Testis (tissue), 3 donors: ENCODE measurements around the gene SCAMP2. TPM values are rescaled to one million over a fixed set of nuclear protein-coding genes. Genes with fewer than 3 reads are reported as not detected.
A peak's percentile ranks its signal among the peaks of the same experiment; 100 is the strongest.

Experiments used
- DNase-seq: peaks from one replicate; pipeline ENCODE4 v3.0.0-alpha.2; 2019
- H3K27ac ChIP-seq, 2 donors: fragments of 200-600 bp; sonication (generic); one replicate each; pipeline ENCODE4 v1.5.1; 2019
- H3K27me3 ChIP-seq: fragments of 200-600 bp; sonication (generic); one replicate; pipeline ENCODE4 v1.5.1; 2019
- H3K36me3 ChIP-seq: fragments of 200-600 bp; sonication (generic); one replicate; pipeline ENCODE4 v1.5.1; 2017; ENCODE audit warnings: low read depth; ENCODE audit errors: missing control alignments
- H3K4me1 ChIP-seq: fragments of 200-600 bp; sonication (generic); one replicate; pipeline ENCODE4 v1.5.1; 2019
- H3K4me3 ChIP-seq, 2 donors: fragments of 200-600 bp; sonication (generic); one replicate each; pipeline ENCODE4 v1.5.1; 2017 to 2019
- H3K9me3 ChIP-seq: fragments of 200-600 bp; sonication (generic); one replicate; pipeline ENCODE4 v1.5.1; 2017
- POLR2A ChIP-seq: fragments of 450-650 bp; IDR thresholded peaks from one replicate; pipeline ENCODE4 v1.6.1; 2017; ENCODE audit warnings: antibody characterized with exemption, mild to moderate bottlenecking, moderate library complexity
- WGBS, 2 donors: methylation state at CpG; one replicate each; pipeline ENCODE4 v1.1.5; 2018; 5-methylcytosine and 5-hydroxymethylcytosine counted together
- intact Hi-C: fragments of 100-400 bp; cut with DNase I; formaldehyde crosslinking; loops from one replicate; pipeline ENCODE4 v1.15.1; 2023; ENCODE audit warnings: low total_unique reads
- polyA plus RNA-seq: library from polyadenylated mRNA; stranded (reverse); fragments of 350-450 nt; fragmentation: Illumina TruSeq; extraction: RNeasy Lipid Tissue Mini Kit (QIAGEN cat#74804); gene quantifications from one replicate; pipeline ENCODE4 v1.2.3, GENCODE V29; 2014; ENCODE audit warnings: low read depth, low replicate concordance; ENCODE audit not compliant: insufficient read depth
- total RNA-seq, 2 donors: library from RNA; depleted of rRNA; stranded (reverse); fragments of >200 nt; gene quantifications; one replicate each; pipeline ENCODE4 v1.2.3, GENCODE V29; 2016
- TF ChIP-seq, protein P1 (sequence below), 3 experiments: fragments of 450-650 bp in 2 of 3; fragments of 200-600 bp in 1 of 3; sonication (generic) in 1 of 3; IDR thresholded peaks; one replicate each; pipeline ENCODE4 v1.5.1; 2016 to 2019; ENCODE audit warnings: antibody characterized with exemption in 3 of 3, mild to moderate bottlenecking in 2 of 3, moderate library complexity in 1 of 3

SCAMP2 gene
- total and polyA plus RNA-seq, 3 donors from 2014 or later: 94.8 to 130 (median 103) TPM

DNA sequence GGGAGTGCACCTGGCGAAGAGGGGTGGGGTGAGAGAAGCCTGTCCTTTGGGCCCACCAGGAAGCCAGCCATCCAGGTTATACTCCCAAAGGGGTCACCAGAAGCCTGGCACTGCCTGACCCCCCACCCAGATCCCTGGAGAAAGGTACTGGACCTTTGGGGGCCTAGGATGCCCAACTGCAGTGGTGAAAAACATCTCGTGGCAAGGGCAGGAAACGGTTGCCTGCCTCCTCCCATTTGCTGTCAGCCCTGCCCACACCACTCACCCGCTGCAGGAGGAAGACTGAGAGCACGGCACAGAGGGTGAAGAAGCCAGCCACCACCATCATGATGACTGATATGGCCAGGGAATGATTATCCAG, 28.0 kb downstream of the SCAMP2 start:
- no peaks in the 10 kb centered on the region for H3K36me3 ChIP-seq
- H3K4me3 ChIP-seq: no peak overlapping the region
- peaks cover 30% of the 10 kb centered on the region for H3K4me1 ChIP-seq
- H3K27ac ChIP-seq: peak overlapping the region; percentile 24 to 89
- no peak for DNase-seq
- WGBS, 2 donors: 48 to 63% methylated on average over 4 to 5 of the region's 5 CpGs
- intact Hi-C loops: no loop called here
- H3K9me3 ChIP-seq: no peaks in the 10 kb centered on the region
- no peaks in the 10 kb centered on the region for H3K27me3 ChIP-seq
- no peak for TF ChIP-seq POLR2A
- TF ChIP-seq, protein P1, sequence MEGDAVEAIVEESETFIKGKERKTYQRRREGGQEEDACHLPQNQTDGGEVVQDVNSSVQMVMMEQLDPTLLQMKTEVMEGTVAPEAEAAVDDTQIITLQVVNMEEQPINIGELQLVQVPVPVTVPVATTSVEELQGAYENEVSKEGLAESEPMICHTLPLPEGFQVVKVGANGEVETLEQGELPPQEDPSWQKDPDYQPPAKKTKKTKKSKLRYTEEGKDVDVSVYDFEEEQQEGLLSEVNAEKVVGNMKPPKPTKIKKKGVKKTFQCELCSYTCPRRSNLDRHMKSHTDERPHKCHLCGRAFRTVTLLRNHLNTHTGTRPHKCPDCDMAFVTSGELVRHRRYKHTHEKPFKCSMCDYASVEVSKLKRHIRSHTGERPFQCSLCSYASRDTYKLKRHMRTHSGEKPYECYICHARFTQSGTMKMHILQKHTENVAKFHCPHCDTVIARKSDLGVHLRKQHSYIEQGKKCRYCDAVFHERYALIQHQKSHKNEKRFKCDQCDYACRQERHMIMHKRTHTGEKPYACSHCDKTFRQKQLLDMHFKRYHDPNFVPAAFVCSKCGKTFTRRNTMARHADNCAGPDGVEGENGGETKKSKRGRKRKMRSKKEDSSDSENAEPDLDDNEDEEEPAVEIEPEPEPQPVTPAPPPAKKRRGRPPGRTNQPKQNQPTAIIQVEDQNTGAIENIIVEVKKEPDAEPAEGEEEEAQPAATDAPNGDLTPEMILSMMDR (IDR thresholded peaks at IDR 0.05): no peak

DNA sequence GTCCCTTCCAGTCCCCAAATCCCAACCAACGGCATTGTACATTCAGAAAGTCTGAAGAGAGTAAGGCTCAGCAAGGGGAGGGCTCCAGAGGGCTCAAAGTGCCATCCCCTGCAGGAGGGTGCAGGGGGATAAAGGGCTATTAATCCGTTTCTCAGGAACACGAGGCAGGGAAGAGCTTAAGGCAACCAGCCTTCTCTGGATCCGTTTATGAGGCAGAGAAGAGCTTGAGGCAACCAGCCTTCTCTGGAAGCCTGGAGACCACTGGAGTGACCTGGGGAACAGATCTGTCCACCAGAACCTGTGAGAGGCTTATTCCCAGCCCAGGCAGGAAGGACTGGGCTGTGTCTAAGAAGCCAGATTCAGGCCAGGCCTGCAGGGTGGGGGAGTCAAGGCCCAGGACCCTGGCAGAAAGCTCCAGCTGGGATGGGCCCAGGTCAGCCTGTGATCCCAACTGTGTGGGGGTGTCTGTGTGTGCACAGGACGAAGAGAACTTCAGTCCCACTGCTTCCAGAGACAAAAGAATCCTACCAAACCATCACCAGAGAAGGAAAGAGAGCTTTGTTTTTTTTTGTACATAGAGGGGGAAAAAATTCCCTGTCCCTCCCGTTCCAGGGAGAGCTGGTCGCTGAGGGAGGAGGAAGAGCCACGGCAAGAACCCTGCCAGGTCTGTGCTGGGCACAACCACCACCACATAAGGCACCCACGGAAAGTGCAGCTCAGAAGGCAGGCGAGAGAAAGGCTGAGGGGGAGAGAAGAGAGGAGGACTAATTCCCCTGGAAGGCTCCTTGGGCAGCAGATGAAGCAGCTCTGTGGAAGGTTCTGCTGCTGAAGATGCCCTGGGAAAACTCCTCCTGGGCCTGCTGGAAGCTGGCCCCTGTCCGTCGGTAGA, 28.6 kb downstream of the SCAMP2 start:
- no peak for TF ChIP-seq POLR2A
- TF ChIP-seq, protein P1 (IDR thresholded peaks at IDR 0.05): no peak
- no peaks in the 10 kb centered on the region for H3K27me3 ChIP-seq
- DNase-seq: peak; percentile 41
- intact Hi-C loops: loop anchor here (5.0 kb wide), 1 partner anchor 62 kb away; the partner anchor contains the start of gene CSK
- H3K36me3 ChIP-seq: no peaks in the 10 kb centered on the region
- no peaks in the 10 kb centered on the region for H3K9me3 ChIP-seq
- H3K27ac ChIP-seq: peak overlapping the region; percentile 89
- no peak overlapping the region for H3K4me3 ChIP-seq
- peaks cover 30% of the 10 kb centered on the region for H3K4me1 ChIP-seq
- 34 to 38% methylated on average over 8 to 12 of the region's 12 CpGs for WGBS, 2 donors

DNA sequence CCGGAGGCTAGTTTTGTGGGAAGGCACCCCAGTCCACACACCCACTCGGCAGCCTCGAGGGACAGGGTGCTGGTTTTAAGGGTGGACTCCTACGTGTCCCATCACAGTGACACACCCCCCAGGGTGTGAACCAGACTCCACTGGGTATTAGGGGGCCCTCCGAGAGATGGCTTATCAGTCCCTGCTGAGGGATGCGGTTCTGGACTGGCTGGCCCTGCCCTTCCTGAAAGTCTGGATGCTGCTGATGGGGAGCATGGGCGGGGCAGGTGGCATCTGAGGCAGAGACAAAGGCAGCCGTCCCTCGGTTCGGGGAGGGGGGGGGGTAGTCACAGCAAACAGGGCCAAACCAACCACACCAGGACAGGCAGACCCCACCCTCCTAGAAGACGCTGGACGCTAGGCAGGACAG, 29.3 kb downstream of the SCAMP2 start:
- DNase-seq: no peak
- whole genome bisulfite sequencing, 2 donors: 19 to 22% methylated on average over 7 to 8 of the region's 12 CpGs
- Histone ChIP-seq H3K4me3 (peak overlapping the region; percentile 75 to 84), H3K27me3 (no peaks in the 10 kb centered on the region), H3K27ac (peak overlapping the region; percentile 89), H3K36me3 (no peaks in the 10 kb centered on the region), H3K4me1 (peaks cover 30% of the 10 kb centered on the region), H3K9me3 (no peaks in the 10 kb centered on the region)
- TF ChIP-seq, protein P1 (IDR thresholded peaks at IDR 0.05): no peak
- TF ChIP-seq POLR2A: no peak
- intact Hi-C loops: loop anchor here (5.0 kb wide), 1 partner anchor 62 kb away; the partner anchor contains the start of gene CSK

DNA sequence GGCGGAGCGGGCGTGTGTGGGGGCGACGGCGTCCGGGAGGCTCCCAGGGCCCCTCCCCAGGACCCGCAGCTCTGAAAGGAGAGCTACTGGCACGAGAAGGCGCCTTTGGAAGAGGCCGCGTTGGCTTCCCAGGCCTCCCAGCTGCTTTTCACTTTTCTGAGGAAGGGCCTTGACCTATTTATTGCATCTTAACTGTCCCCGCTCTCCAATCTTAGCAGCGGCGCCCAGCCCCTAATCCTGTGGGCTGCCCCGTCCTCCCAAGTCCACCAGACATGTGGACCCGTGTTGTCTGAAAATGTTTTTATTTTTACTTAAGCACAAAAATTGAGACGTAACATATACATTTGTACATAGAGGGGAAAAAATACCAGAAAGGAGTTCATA, 29.7 kb downstream of the SCAMP2 start:
- Histone ChIP-seq H3K9me3 (no peaks in the 10 kb centered on the region), H3K4me3 (peak overlapping the region; percentile 75 to 84), H3K27me3 (no peaks in the 10 kb centered on the region), H3K27ac (peak overlapping the region; percentile 89), H3K4me1 (peaks cover 30% of the 10 kb centered on the region), H3K36me3 (no peaks in the 10 kb centered on the region)
- WGBS, 2 donors: 0 to 2% methylated on average over 9 to 18 of the region's 18 CpGs
- TF ChIP-seq POLR2A: no peak
- intact Hi-C loops: loop anchor here (5.0 kb wide), 1 partner anchor 61 kb away; the partner anchor contains the start of gene CSK
- DNase-seq: no peak

DNA sequence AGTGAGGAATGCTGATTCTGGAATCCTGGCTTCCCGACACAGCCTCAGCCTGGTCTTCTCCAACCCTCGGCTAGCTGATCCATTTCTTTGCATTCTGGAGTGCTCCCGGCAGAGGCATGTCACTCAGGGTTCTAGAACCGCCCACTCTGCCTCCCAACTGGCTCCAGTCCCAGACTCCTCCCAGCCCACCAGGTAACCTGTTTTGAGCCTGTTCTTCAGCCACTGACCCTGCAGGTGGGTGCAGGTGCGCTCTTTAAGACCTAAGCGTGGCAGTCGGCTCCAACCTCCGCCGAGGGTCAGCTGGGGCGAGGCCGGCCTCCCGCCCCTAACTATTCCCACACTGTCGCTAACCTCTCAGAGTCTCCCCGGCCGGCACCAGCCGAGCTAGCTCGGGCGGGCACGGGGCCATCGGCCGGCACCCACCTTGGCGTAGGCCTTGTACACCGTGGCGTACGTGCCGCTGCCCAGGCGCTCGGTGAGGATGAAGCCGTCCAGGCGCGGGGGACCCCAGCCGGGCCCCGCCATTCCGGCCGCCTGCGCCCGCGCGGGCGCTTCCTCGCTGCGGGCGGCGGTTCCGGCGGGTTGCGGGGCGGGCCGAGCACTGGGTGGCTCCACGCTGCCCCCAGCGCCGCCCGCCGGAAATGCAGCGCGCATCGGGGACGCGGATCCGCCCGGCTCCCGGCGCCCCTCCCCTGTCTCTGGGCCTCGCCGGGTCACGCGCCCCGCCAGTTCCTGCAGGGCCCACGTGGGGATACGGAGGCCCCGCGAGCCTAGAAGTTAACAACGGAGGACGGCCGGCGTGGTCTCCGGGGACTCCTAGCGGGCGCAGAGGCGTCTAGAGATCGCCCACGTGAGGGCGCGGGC, 30.4 kb downstream of the SCAMP2 start, which contains the start of gene ULK3:
TSS of gene ULK3 (minus strand) at position 576 of the 864 bp plus-strand sequence. CDS start at position 525, 51 bp downstream.
- intact Hi-C loops: loop anchor here (5.0 kb wide), 1 partner anchor 61 kb away; the partner anchor contains the start of gene CSK

More for the DNA sequence above, 30.4 kb downstream of the SCAMP2 start, which contains the start of gene ULK3:
- 0% methylated on average over 12 to 73 of the region's 84 CpGs for WGBS, 2 donors
- Histone ChIP-seq H3K27ac (peak within 1 kb of the TSS; percentile 89), H3K4me1 (peaks cover 30% of the 10 kb centered on the region), H3K36me3 (no peaks in the 10 kb centered on the region), H3K4me3 (peak within 1 kb of the TSS; percentile 75 to 84), H3K27me3 (no peaks in the 10 kb centered on the region), H3K9me3 (no peaks in the 10 kb centered on the region)
- TF ChIP-seq, protein P1 (IDR thresholded peaks at IDR 0.05): peak; percentile 62 to 88 (median 87)
- TF ChIP-seq POLR2A: no peak
- peak; percentile 94 for DNase-seq
